Stimulated activated CD4-positive, alpha-beta T cell treated with anti-CD3 and anti-CD28 coated beads, Interleukin-1b, Interleukin-23, amount 100 ng/mL, for 4 hours (primary cell): ENCODE measurements around the gene CENPP.

Experiments used
- DNase-seq, 2 donors: peaks; one replicate each; pipeline ENCODE4 v3.0.0-alpha.2; 2020; ENCODE audit warnings: low read depth in 2 of 2

CENPP gene

DNA sequence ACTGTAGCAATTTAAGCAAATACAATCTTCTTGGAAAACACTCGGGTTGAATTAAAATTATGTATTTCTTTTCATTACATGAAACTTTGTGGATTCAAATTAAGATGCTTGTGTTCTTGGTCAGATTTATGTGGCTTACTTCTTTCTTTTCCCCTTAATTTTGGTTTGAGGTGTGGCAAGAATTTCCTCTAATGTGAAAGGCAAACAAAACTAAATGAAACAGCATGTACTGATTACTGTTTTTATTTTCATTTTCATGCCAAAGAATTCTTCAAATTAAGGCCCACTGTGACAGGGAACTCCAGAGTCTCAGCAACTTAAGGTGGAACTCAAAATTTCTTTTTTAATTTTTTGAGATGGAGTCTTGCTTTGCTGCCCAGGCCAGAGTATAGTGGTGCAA, 98.6 kb downstream of the CENPP start, which contains the start of gene OMD:
Gene OMD, minus strand, starts transcription at position 132 of the 400 bp plus-strand sequence. CDS start 6,913 bp downstream, outside the sequence.
- no peak for DNase-seq

DNA sequence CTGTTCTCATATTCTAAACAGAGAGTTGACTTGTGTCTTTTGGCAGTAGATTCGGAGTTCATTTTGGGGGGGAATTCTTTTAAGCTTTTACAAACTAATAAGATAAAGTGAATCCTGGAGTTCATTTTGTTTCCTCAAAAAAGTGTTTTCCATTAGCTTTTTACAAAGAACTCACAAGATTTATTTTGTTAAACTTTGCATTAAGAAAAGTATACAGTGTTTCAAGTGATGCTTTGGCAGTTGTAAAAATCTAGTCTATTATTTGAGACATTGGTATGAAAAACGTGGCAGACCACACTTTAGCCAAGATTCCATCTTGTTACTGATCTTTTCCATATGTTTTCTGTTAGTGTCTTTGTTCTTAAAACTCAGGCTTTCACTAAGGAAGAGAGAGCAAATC, 99.7 kb downstream of the CENPP start:
- DNase-seq: no peak

DNA sequence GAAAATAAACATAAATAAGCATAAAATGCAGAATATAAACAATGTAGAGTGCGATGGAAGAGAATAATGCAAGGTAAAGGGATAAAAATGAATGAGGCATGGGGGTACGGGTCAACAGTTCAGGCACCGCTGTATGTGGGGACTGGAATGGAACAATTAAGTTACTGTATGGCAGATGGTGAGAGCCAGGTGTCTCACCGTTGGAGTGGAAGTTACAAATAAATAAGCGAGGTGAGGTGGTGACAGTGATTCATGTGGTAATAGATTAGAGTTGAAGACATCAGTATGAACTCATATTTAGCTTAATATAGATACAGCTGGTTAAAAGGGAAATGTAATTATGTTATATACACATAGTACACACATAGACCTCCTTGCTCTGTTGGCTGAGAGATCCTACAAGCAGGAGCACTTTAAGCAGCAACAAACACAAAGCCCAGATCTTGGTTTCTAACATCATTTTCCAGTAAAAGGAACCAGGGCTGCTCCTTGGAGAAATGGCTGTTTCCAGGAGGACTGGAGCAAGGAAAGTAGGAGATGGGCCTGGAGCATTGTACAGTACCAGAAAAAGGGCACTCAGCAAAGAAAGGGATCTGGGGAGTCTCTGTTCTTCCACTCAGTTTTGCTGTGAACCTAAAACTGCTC, 100.9 kb downstream of the CENPP start:
- no peak for DNase-seq

DNA sequence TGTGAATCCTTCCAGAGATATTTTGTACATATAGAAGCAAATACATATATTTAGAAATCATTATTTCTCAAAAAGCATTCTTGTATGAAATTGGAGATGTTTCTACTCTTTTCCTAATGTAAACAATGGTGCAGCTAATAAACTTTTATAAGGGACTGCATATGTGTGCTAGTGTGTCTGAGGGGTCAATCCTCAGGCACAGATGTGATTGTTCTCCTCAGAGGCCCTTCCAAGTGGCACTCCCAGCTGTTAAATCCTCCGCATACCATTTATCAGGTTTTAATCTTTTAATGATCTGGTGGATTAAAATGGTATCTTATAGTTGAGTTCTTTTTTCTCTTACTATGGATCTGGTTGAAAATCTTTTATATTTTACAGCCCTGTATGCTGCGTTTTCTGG, 104.1 kb downstream of the CENPP start:
- DNase-seq: no peak

DNA sequence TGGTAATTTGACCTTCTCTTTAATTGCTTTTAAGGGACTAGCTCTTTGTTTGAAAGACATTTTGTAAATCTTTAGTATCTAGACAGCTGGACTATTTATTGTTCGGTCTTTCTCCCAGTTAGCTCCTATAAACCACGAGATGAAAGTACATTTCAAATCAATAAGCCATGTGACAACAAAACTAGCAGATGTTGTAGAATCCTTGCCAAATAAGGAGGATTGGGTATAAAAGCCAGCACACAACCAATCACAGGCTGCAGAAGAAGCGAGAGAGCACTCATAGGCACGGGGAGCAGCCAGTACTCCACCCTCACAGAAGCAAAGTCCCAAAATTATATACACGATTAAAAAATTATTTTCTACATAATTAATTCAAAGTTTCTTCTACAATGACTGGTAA, 106.6 kb downstream of the CENPP start:
- no peak for DNase-seq

DNA sequence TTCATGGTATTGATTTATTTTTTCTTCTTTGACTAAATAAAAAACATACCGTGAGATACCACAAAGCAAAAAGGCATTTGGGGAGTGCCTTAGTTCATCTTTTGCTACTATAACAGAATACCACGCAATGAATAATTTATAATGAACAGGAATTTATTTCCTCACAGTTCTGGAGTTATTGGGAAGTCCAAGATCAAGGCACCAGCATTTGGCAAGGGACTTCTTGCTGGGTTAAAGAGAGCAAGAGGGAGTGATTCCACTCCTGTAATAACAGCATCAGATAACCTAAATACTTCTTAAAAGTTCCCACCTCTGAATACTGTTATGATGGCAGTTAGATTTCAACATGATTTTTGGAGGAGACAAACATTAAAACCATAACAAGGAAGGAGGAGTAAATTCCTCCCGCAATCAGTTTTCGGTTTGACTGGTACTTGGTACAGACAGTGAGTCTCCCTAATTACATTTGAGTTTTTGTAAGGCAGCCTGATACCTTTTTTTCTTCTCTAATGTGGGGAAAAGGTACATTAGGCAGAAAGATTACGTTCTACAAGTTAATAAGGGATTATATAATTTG, 107.3 kb downstream of the CENPP start:
- no peak for DNase-seq

DNA sequence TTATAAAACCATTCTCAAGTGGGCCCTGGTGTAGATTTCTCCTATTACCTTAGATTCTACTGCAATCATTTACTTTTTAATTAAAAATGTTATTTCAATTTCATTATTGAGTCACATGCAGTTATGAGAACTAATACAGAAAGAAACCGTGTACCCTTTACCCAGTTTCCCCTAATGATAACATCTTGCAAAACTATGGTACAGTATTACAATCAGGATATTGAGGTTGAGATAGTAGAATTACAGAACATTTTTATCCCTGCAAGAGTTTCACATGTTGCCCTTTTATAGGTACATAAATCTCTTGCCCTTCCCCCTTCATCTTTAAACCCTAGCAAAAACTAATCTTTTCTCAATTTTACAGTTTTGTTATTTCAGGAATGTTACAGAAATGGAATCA, 109.5 kb downstream of the CENPP start:
- DNase-seq: no peak

DNA sequence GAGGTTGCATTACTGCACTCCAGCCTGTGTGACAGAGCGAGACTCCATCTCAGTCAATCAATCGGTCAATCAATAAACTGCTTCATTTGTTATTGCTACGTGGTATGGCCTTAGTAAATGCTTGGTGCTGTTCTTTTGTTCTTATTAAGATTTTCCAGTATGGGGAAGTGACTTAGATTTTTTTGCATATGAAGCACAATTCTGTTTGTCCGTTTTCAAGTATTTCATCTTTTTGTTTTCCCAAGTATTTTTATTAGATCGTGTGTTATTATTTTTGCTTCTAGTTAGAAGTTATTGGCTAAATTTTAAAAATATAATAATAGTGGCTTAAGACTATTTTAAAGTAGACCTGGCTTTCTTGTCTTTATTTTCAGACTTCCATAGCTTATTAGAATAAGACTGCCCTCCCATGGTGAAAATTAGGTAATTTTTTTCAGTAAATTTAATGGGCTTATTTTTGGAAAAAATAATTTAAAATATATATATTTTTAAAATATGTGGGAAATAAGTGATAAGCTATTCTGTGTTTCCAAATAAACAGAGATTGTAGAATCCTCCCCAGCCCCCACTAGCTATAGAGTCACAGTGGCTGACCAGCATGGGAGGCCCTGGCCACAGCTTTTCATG, 113.3 kb downstream of the CENPP start:
- DNase-seq: no peak

DNA sequence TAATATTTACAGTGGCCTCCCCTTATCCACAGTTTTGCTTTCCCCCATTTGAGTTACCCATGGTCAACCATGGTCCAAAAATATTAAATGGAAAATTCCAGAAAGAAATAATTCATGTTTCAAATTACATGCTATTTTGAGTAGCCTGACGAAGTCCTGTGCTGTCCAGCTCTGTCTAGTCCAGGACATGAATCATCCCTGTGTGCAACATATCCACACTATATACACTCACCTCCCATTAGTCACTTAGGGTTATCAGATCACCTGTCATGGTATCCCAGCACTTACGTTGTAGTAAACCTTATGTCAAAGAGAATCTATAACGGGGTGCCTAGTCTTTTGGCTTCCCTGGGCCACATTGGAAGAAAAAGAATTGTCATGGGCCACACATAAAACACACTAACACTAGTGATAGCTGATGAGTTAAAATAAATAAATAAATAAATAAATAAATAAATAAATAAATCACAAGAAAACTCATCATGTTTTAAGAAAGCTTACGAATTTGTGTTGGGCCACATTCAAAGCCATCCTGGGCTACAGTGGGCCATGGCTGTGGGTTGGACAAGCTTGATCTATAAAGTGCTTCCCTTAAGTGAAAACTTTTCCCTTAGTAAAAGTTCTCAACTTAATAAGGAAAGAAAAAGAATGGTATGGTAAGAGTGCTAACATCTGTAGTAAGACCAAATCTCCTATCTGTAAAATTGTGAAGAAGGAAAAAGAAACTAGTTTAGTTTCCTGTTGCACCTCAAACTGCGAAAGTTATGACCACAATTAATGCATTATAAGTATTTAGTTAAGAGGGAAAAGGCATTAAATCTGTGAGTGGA, 114.4 kb downstream of the CENPP start:
- no peak for DNase-seq

DNA sequence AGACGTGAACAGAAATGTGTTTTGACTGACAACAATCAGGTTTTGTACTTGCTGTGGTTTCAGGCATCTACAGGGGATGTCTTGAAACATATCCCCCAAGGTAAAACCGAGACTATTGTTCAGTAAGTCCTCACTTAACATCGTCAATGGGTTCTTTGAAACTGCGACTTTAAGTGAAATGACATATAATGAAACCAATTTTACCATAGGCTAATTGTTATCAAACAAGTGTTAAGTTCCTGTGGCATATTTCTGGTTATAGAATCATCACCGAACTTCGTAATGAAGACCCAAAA, 114.9 kb downstream of the CENPP start:
- no peak for DNase-seq

DNA sequence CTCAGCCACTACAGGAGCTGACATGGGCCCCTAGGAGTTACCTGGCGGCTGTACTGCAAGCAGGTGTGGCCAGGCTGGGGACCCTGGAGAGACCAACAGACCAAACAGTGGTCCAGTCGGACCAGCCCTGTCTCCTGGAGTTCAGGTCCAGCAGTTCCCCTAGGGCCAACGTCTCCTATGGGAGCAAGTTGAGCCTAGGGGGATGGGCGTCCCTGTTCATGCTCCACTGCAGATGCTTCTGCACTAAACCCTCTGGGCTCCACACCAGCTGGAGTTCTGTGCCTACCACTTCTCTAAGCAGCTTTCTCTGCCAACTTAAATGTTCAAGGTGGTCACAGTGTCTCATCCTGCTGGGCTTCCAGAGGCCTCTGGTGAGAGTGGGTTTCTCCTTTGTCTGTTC, 119.1 kb downstream of the CENPP start:
- DNase-seq: no peak

DNA sequence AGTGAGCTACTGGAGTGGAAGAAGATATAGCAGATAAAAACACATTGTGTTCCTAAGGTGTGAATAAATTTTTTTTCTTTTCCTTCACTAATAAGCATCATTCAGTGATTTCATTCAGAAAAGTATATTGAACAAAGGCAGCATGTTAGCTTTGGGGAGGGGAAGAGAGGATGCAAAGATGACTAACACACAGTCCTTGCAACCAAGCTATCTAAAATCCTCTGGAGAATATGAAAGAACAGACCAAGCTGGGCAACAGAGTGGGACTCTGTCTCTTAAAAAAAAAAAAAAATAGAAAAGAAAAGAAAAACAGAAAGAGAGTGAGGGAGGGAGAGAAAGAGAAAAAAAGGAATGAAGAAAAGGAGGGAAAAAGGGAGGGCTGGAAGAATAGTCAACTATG, 120.8 kb downstream of the CENPP start:
- DNase-seq: no peak

DNA sequence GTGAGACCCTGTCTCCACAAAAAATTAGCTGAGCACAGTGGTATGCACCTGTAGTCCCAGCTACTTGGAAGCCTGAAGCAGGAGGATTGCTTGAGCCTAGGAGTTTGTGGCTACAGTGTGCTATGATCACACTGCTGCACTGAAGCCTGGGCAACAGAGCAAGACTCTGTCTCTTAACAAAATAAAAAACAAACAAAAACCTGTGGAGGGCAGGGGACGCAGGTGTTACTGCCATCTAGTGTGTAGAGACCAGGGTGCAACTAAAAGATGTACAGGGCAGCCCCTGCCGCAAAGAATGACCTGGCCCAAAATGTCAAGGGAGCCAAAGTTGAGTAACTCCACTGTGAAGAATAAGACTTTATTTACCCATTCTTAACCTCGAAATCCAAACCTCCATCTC, 129.5 kb downstream of the CENPP start:
- no peak for DNase-seq

DNA sequence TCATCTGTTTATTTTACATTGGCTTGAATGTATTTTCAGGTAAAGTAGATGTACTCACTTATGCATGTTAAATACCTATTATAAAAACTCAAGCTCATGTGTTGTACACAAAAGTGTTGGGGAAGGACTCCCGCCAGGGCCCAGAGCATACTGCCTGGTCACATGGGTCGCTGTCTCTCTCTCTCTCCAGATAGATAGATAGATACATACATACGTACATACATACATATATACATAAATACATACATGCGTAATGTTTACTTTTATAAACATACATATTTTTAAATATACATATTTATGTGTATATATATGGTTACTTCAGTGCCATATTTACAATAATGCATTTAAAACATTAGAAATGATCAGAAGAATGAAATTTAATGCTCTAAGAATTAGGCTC, 131.8 kb downstream of the CENPP start:
- DNase-seq: no peak

DNA sequence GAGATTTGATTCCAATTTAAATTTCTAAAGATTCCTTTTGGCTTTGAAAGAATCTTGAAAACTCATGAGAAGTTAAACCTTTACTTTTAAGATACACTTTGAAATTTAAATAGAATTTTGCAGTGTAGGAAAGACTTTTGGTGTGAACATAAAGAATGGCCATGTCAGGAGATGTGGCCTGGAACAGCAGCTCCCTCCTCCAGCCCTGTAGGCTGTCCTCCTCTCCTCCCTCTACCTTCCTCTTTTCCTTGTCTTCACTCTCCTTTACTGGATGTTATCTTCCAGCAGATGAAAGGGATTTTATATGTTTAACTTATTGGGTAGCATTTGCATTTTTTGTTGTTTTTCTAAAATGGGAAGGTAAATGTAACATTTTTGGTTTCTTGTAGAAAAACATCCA, 137.6 kb downstream of the CENPP start:
- DNase-seq: no peak

DNA sequence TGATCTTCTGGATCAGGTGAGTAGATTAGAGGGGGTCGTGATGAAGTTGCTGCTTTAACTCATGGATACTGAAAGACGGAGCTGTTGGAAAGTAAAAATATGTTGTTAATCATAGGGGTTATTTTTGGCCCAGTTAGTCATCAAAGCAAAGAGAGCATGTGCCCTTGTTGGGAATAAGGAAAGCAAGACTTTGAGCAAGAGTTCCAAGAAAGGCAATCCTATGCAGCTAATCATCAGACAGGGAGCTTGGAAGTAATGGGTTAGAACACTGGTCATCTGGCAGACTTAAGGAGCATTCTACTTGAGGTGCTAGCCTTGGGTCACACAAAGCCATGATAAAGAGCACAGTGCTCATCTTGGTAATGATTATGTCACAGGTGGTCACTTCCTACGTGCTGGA, 138.2 kb downstream of the CENPP start:
- DNase-seq: no peak

DNA sequence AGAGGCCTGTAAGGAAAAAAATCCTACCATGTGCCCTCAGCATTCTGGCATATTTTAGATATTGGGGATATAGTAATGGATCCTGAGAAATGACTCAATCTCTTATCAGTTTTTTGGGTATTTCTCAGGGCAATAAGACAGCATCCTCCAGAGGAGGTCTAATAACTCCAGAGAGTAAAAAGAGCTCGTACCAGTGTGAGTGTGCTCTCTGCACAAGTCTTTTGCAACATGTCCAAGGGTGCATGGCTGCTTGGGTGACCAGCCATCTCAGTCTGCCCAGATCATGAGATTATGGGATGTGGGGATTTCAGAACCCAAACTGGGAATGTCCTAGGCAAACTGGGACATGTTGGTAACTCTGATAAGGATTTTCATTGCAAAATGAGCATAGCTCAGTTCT, 141.3 kb downstream of the CENPP start:
- no peak for DNase-seq

DNA sequence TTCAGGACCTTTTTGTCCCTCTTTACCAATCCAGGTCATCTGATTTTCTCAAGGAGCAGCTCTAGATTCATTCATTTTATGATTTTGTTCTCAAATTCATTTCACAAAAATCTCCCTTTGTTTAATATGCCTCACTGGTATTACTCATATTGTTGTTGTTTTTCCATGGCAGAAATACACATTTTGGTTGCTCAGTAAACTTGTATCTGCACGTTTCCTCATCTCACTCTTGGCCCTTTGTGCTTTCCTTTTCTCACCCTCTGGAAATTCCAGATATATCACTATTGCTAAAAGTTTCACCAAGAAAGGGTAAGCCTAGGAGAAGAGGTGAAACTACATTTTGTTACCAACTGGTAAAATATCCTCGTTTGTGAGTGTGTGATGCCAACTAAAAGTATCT, 141.8 kb downstream of the CENPP start:
- DNase-seq: no peak

DNA sequence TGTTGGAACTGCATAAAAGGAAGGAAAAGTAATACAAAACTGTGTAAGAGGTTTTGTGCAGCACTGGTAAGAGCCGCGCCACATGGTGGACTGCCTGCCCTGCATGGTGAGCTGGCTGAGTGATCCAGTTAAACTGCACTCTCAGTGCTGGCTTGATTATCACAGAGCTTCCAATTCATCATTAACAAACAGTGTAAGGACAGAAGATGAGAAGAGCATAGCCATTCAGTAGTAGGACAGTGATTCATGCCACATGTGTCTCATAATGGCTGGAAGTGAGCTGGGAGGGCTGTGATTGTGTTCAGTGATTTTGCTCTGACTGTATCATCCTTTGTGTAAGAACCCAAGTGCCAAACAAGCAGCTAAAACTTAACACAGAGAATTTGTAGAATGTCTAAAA, 142.5 kb downstream of the CENPP start:
- DNase-seq: no peak

DNA sequence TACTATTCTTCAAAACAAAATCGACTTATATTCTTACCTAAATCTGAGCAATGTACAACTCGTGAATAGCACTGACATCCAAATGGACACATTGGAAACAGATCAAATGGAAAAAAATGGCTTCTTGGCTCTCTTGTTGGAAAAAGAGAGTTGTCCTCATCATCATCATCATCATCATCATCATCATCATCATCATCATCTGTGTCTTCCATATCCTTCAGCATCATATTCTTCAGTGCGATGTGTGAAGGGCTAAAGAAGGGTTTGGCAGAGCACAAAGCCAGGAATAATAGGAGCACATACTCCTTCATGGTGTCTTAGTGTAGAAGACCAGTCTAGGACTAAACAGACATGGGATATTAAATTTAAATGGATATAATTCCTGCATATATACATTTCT, 148.8 kb downstream of the CENPP start:
- DNase-seq: no peak

DNA sequence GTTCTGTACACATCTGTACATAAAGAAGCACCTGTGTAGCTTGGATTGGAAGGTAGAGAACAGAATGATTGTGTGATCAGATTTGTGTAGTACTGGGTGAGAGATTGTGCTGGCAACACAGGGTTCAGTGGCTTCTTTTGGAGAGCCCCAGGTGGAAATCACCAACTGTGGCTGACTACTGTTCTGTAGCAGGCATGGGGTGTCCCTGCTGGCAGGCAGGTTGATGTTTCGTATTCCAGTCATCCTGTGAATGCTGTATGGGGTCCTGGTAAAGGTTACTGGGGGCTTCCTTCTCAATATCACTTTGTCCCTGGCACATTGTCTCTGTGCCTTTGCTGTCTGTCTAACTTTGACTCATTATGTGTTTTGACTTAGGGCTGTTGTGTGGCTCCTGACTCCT, 151.2 kb downstream of the CENPP start:
- no peak for DNase-seq

DNA sequence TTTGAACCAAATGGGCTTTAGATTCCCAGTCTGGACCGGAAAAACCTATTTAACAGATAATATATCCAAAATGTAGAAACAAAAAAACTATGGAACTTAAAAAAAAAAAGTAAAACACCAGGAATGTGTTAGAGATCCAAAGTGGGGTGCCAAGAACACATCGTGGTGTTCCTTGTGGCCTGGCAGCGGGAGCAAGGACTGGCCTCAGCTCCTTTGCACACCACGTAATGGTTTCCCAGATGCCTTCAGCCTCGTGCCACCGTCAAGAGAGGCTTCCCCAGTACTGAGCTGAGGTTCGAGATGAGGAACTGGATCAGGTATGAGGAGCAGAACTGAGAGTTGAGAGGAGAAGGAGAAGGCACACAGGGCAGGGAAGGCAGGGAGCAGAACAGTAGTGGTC, 153.0 kb downstream of the CENPP start:
- DNase-seq: no peak

DNA sequence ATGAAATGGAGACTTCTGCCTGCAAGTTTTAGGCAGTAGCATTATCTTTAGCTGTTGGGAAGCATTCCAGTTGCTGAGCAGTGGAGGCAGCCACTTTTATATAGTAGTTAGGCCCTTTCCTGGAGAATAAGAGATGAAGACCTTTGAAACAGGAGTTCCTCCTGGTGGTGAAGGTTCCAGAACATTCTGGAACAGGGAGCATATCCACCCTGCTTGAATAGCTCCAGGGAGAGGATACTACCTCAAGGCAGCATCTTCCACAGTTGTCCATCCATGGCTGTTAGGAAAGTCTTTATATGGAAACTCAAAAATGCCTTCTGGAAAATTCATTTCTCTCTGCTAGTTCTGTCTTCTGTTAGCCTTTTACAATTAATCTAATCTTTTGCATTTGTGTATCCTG, 153.6 kb downstream of the CENPP start:
- DNase-seq: no peak
